Thoracic aorta (tissue), 2 donors: ENCODE results near the gene CTH. TPM values are rescaled to one million over a fixed set of nuclear protein-coding genes. Genes with fewer than 3 reads are reported as not detected.
"Not testable (repeated sequence)": the region's sequence is repeated elsewhere in the genome, so short reads cannot be mapped to it uniquely, and the experiment has no call there.

ENCODE experiments used
- ATAC-seq: fragments of 150-250 bp; one replicate; pipeline ENCODE4 v1.8.0; 2017; ENCODE audit warnings: low read depth; ENCODE audit not compliant: insufficient number of reproducible peaks, low FRiP score
- DNase-seq: peaks from one replicate; pipeline ENCODE4 v3.0.0-alpha.2; 2020; ENCODE audit warnings: low spot score
- H3K27ac ChIP-seq, 2 donors: fragments of 200-600 bp; sonication (generic); 1 replicate in 1 of 2; 2 replicates in 1 of 2; pipeline ENCODE4 v1.5.1; 2016; ENCODE audit warnings: mild to moderate bottlenecking in 2 of 2, moderate library complexity in 2 of 2
- H3K27me3 ChIP-seq: fragments of 200-600 bp; sonication (generic); replicated peaks from 2 replicates; pipeline ENCODE4 v1.6.0; 2016; ENCODE audit warnings: mild to moderate bottlenecking; ENCODE audit not compliant: insufficient read depth
- H3K36me3 ChIP-seq: fragments of 200-600 bp; sonication (generic); one replicate; pipeline ENCODE4 v1.5.1; 2016
- H3K4me1 ChIP-seq, 2 donors: fragments of 200-600 bp; sonication (generic); 1 replicate in 1 of 2; 2 replicates in 1 of 2; pipeline versions ENCODE4 v1.5.1 to v1.6.0; 2016; ENCODE audit warnings: low read depth in 2 of 2, mild to moderate bottlenecking in 1 of 2; ENCODE audit not compliant: control insufficient read depth in 1 of 2
- H3K4me3 ChIP-seq: fragments of 200-600 bp; sonication (generic); 2 replicates; pipeline ENCODE4 v1.5.1; 2016; ENCODE audit warnings: mild to moderate bottlenecking
- H3K9me3 ChIP-seq: fragments of 200-600 bp; sonication (generic); 2 replicates; pipeline ENCODE4 v1.5.1; 2016
- total RNA-seq, 2 donors: library from RNA; depleted of rRNA; stranded (reverse); fragments of >200 nt; gene quantifications; one replicate each; pipeline versions ENCODE4 v1.1.0 to v1.2.3, GENCODE V29; 2016
- TF ChIP-seq, protein P1 (sequence below): fragments of 200-600 bp; sonication (generic); IDR thresholded peaks from one replicate; pipeline ENCODE4 v1.5.1; 2019; ENCODE audit warnings: antibody characterized with exemption

CTH gene
- total RNA-seq, 2 donors from 2014 or later: 0.81 to 4.4 TPM

GRCh38 chr1:70455291-70455690, 44.2 kb downstream of the CTH start:
- ATAC-seq: no peak

GRCh38 chr1:70458131-70458530, 47.1 kb downstream of the CTH start:
- no peak for ATAC-seq
- H3K4me3 ChIP-seq: no peak overlapping the region

More at GRCh38 chr1:70455291-70455690, 44.2 kb downstream of the CTH start:
- Histone ChIP-seq H3K9me3 (no peaks in the 10 kb centered on the region), H3K27ac (no peak overlapping the region), H3K4me3 (no peak overlapping the region), H3K27me3 (no peaks in the 10 kb centered on the region), H3K36me3 (no peaks in the 10 kb centered on the region), H3K4me1 (no peaks in the 10 kb centered on the region)
- no peak for DNase-seq
- TF ChIP-seq, protein P1, sequence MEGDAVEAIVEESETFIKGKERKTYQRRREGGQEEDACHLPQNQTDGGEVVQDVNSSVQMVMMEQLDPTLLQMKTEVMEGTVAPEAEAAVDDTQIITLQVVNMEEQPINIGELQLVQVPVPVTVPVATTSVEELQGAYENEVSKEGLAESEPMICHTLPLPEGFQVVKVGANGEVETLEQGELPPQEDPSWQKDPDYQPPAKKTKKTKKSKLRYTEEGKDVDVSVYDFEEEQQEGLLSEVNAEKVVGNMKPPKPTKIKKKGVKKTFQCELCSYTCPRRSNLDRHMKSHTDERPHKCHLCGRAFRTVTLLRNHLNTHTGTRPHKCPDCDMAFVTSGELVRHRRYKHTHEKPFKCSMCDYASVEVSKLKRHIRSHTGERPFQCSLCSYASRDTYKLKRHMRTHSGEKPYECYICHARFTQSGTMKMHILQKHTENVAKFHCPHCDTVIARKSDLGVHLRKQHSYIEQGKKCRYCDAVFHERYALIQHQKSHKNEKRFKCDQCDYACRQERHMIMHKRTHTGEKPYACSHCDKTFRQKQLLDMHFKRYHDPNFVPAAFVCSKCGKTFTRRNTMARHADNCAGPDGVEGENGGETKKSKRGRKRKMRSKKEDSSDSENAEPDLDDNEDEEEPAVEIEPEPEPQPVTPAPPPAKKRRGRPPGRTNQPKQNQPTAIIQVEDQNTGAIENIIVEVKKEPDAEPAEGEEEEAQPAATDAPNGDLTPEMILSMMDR: no peak

GRCh38 chr1:70459496-70460225, 48.6 kb downstream of the CTH start:
- Histone ChIP-seq H3K9me3 (no peaks in the 10 kb centered on the region), H3K36me3 (no peaks in the 10 kb centered on the region), H3K27ac (no peak overlapping the region), H3K4me1 (no peaks in the 10 kb centered on the region), H3K4me3 (no peak overlapping the region), H3K27me3 (no peaks in the 10 kb centered on the region)
- TF ChIP-seq, protein P1: no peak
- ATAC-seq (peak; percentile 43), DNase-seq (no peak)

More at GRCh38 chr1:70458131-70458530, 47.1 kb downstream of the CTH start:
- Histone ChIP-seq H3K4me1 (no peaks in the 10 kb centered on the region), H3K9me3 (no peaks in the 10 kb centered on the region), H3K27ac (no peak overlapping the region), H3K27me3 (no peaks in the 10 kb centered on the region), H3K36me3 (no peaks in the 10 kb centered on the region)
- DNase-seq: no peak
- TF ChIP-seq, protein P1: no peak

- ATAC-seq: not testable (repeated sequence)
Measured at GRCh38 chr1:70460740-70461713, 50.0 kb downstream of the CTH start.

GRCh38 chr1:70462611-70463010, 51.5 kb downstream of the CTH start:
- Histone ChIP-seq H3K4me3 (no peak overlapping the region), H3K9me3 (no peaks in the 10 kb centered on the region), H3K36me3 (no peaks in the 10 kb centered on the region), H3K27ac (no peak overlapping the region), H3K4me1 (no peaks in the 10 kb centered on the region), H3K27me3 (no peaks in the 10 kb centered on the region)
- TF ChIP-seq, protein P1: no peak
- DNase-seq: no peak
- no peak for ATAC-seq

More at GRCh38 chr1:70460740-70461713, 50.0 kb downstream of the CTH start:
- H3K4me1 ChIP-seq, H3K36me3 ChIP-seq, H3K27ac ChIP-seq, H3K4me3 ChIP-seq, DNase-seq, H3K9me3 ChIP-seq, H3K27me3 ChIP-seq: not testable (repeated sequence)
